Muscle layer of duodenum (tissue), 2 donors: Measurements from ENCODE around the gene GABRR2.
"Not testable (repeated sequence)": the region's sequence is repeated elsewhere in the genome, so short reads cannot be mapped to it uniquely, and the experiment has no call there.

ENCODE experiments used
- H3K27ac ChIP-seq: one replicate; pipeline ENCODE4 v1.7.0; 2013; ENCODE audit warnings: mild to moderate bottlenecking, low read length
- H3K27me3 ChIP-seq: one replicate; pipeline ENCODE4 v1.7.0; 2013; ENCODE audit warnings: low read depth, mild to moderate bottlenecking, control low read depth, low read length
- H3K36me3 ChIP-seq, 2 donors: one replicate each; pipeline ENCODE4 v1.7.0; 2013; ENCODE audit warnings: low read length in 2 of 2, control low read depth in 1 of 2, mild to moderate bottlenecking in 1 of 2; ENCODE audit not compliant: insufficient read depth in 2 of 2, control insufficient read depth in 1 of 2
- H3K4me1 ChIP-seq, 2 donors: one replicate each; pipeline ENCODE4 v1.7.0; 2013; ENCODE audit warnings: low read length in 2 of 2, mild to moderate bottlenecking in 2 of 2, control low read depth in 1 of 2, moderate library complexity in 1 of 2; ENCODE audit not compliant: insufficient read depth in 2 of 2, control insufficient read depth in 1 of 2
- H3K4me3 ChIP-seq, 2 donors: one replicate each; pipeline ENCODE4 v1.7.0; 2013; ENCODE audit warnings: low read length in 2 of 2, low read depth in 1 of 2, mild to moderate bottlenecking in 1 of 2
- H3K9me3 ChIP-seq, 2 donors: one replicate each; pipeline ENCODE4 v1.7.0; 2013; ENCODE audit warnings: low read length in 2 of 2, control low read depth in 1 of 2, mild to moderate bottlenecking in 1 of 2; ENCODE audit not compliant: control insufficient read depth in 1 of 2
- donor health status: healthy.

The GABRR2 gene

GRCh38 chr6:89254569-89254968 lies 60.5 kb downstream of the GABRR2 start:
- Histone ChIP-seq H3K36me3 (no peaks in the 10 kb centered on the region), H3K27ac (no peak overlapping the region), H3K27me3 (no peaks in the 10 kb centered on the region), H3K4me1 (no peaks in the 10 kb centered on the region), H3K4me3 (no peak overlapping the region), H3K9me3 (no peaks in the 10 kb centered on the region)

- Histone ChIP-seq H3K4me1 (no peaks in the 10 kb centered on the region), H3K36me3 (no peaks in the 10 kb centered on the region), H3K27ac (no peak overlapping the region), H3K9me3 (no peaks in the 10 kb centered on the region), H3K4me3 (no peak overlapping the region), H3K27me3 (no peaks in the 10 kb centered on the region)
These were observed 62.2 kb downstream of the GABRR2 start for GRCh38 chr6:89252907-89253306.

GRCh38 chr6:89251976-89252375 lies 63.1 kb downstream of the GABRR2 start:
- Histone ChIP-seq H3K9me3 (no peaks in the 10 kb centered on the region), H3K36me3 (no peaks in the 10 kb centered on the region), H3K4me3 (no peak overlapping the region), H3K4me1 (no peaks in the 10 kb centered on the region), H3K27me3 (no peaks in the 10 kb centered on the region), H3K27ac (no peak overlapping the region)

GRCh38 chr6:89251170-89251569 lies 63.9 kb downstream of the GABRR2 start:
- Histone ChIP-seq H3K27me3 (no peaks in the 10 kb centered on the region), H3K4me3 (no peak overlapping the region), H3K27ac (no peak overlapping the region), H3K36me3 (no peaks in the 10 kb centered on the region), H3K4me1 (no peaks in the 10 kb centered on the region), H3K9me3 (no peaks in the 10 kb centered on the region)

GRCh38 chr6:89250239-89250638 lies 64.9 kb downstream of the GABRR2 start:
- no peaks in the 10 kb centered on the region for H3K27me3 ChIP-seq
- no peaks in the 10 kb centered on the region for H3K9me3 ChIP-seq
- H3K4me3 ChIP-seq, result no peak overlapping the region
- no peak overlapping the region for H3K27ac ChIP-seq
- H3K4me1 ChIP-seq, result no peaks in the 10 kb centered on the region
- no peaks in the 10 kb centered on the region for H3K36me3 ChIP-seq

- no peak overlapping the region for H3K27ac ChIP-seq
- no peaks in the 10 kb centered on the region for H3K27me3 ChIP-seq
- H3K4me1 ChIP-seq, result no peaks in the 10 kb centered on the region
- H3K36me3 ChIP-seq, result no peaks in the 10 kb centered on the region
- H3K9me3 ChIP-seq, result no peaks in the 10 kb centered on the region
- H3K4me3 ChIP-seq, result no peak overlapping the region
These were observed 70.7 kb downstream of the GABRR2 start for GRCh38 chr6:89244241-89244985.

GRCh38 chr6:89243331-89243629 lies 71.8 kb downstream of the GABRR2 start:
- no peaks in the 10 kb centered on the region for H3K9me3 ChIP-seq
- no peaks in the 10 kb centered on the region for H3K36me3 ChIP-seq
- H3K27me3 ChIP-seq, result no peaks in the 10 kb centered on the region
- no peaks in the 10 kb centered on the region for H3K4me1 ChIP-seq
- no peak overlapping the region for H3K4me3 ChIP-seq
- no peak overlapping the region for H3K27ac ChIP-seq

- Histone ChIP-seq H3K9me3 (no peaks in the 10 kb centered on the region), H3K27me3 (no peaks in the 10 kb centered on the region), H3K4me1 (no peaks in the 10 kb centered on the region), H3K27ac (no peak overlapping the region), H3K36me3 (no peaks in the 10 kb centered on the region), H3K4me3 (no peak overlapping the region)
These were observed 72.3 kb downstream of the GABRR2 start for GRCh38 chr6:89242574-89243330.

- Histone ChIP-seq H3K4me3 (no peak overlapping the region), H3K4me1 (no peaks in the 10 kb centered on the region)
These were observed 75.8 kb downstream of the GABRR2 start for GRCh38 chr6:89239338-89239737.

GRCh38 chr6:89237158-89237557 lies 77.9 kb downstream of the GABRR2 start:
- no peak overlapping the region for H3K27ac ChIP-seq

More at GRCh38 chr6:89239338-89239737, 75.8 kb downstream of the GABRR2 start:
- H3K9me3 ChIP-seq, result peaks cover 0 to 9% of the 10 kb centered on the region in 2 donors
- H3K27me3 ChIP-seq, result no peaks in the 10 kb centered on the region
- H3K27ac ChIP-seq, result no peak overlapping the region
- H3K36me3 ChIP-seq, result no peaks in the 10 kb centered on the region

GRCh38 chr6:89233605-89234004 lies 81.5 kb downstream of the GABRR2 start:
- not testable (repeated sequence) for H3K36me3 ChIP-seq, H3K27me3 ChIP-seq, H3K27ac ChIP-seq, H3K4me3 ChIP-seq, H3K9me3 ChIP-seq, H3K4me1 ChIP-seq

More at GRCh38 chr6:89237158-89237557, 77.9 kb downstream of the GABRR2 start:
- Histone ChIP-seq H3K4me3 (no peak overlapping the region), H3K9me3 (peaks cover 0 to 9% of the 10 kb centered on the region in 2 donors), H3K27me3 (no peaks in the 10 kb centered on the region), H3K36me3 (no peaks in the 10 kb centered on the region), H3K4me1 (no peaks in the 10 kb centered on the region)

GRCh38 chr6:89222712-89223039 lies 92.4 kb downstream of the GABRR2 start:
- Histone ChIP-seq H3K4me1 (peaks cover 0 to 6% of the 10 kb centered on the region in 2 donors), H3K9me3 (no peaks in the 10 kb centered on the region), H3K4me3 (no peak overlapping the region), H3K27ac (no peak overlapping the region), H3K36me3 (no peaks in the 10 kb centered on the region), H3K27me3 (no peaks in the 10 kb centered on the region)
